Caco-2 (cell line): ENCODE measurements around the gene IQSEC3. TPM values are rescaled to one million over a fixed set of nuclear protein-coding genes. Genes with fewer than 3 reads are reported as not detected.
"Not testable (repeated sequence)": the region's sequence is repeated elsewhere in the genome, so short reads cannot be mapped to it uniquely, and the experiment has no call there.

Experiments
- BruUV-seq: library from RNA; stranded (reverse); fragments of 400-500 nt; replicated peaks from 2 replicates; lab custom pipeline; 2021; lab: Mats Ljungman, UMichigan
- CTCF ChIA-PET: fragments of 300-600 bp; sonication (Branson Sonifier 250); formaldehyde crosslinking; loops from one replicate; lab custom pipeline; 2022; ENCODE audit warnings: antibody characterized with exemption; lab: Charles Lee
- POLR2A ChIA-PET: fragments of 300-600 bp; sonication (Branson Sonifier 250); formaldehyde crosslinking; loops from one replicate; lab custom pipeline; 2022; ENCODE audit warnings: antibody characterized with exemption; lab: Charles Lee
- DNase-seq, 2 experiments: peaks; one replicate each; pipeline versions ENCODE4 v3.0.0 to v3.0.0-alpha.2; 2020 to 2022
- H3K27me3 ChIP-seq: replicated peaks from 2 replicates; pipeline ENCODE4 v1.6.0; 2011; ENCODE audit warnings: low read length; ENCODE audit not compliant: control insufficient read depth, insufficient read depth
- H3K36me3 ChIP-seq: 2 replicates; pipeline ENCODE4 v1.5.1; 2011; ENCODE audit warnings: low read length; ENCODE audit not compliant: control insufficient read depth, insufficient read depth
- H3K4me1 ChIP-seq: fragments of 250-450 bp; sonication (Bioruptor Pico); 2 replicates; pipeline ENCODE4 v1.5.1; 2020; ENCODE audit warnings: mild to moderate bottlenecking
- H3K4me3 ChIP-seq: 2 replicates; pipeline ENCODE4 v1.5.1; 2011; ENCODE audit warnings: low read depth, mild to moderate bottlenecking, control low read depth, low read length
- H3K9me3 ChIP-seq: fragments of 250-450 bp; sonication (Bioruptor Pico); 2 replicates; pipeline ENCODE4 v1.5.1; 2020; ENCODE audit warnings: mild to moderate bottlenecking, moderate library complexity
- H3K27ac Mint-ChIP-seq: one replicate; pipeline ENCODE4 v1.8.0; 2022; ENCODE audit warnings: mixed read lengths; ENCODE audit not compliant: unreplicated experiment
- H3K27me3 Mint-ChIP-seq: one replicate; pipeline ENCODE4 v1.8.0; 2022; ENCODE audit warnings: mixed read lengths; ENCODE audit not compliant: insufficient read depth, unreplicated experiment
- H3K36me3 Mint-ChIP-seq: one replicate; pipeline ENCODE4 v1.8.0; 2022; ENCODE audit warnings: mild to moderate bottlenecking, mixed read lengths; ENCODE audit not compliant: insufficient read depth, unreplicated experiment
- H3K4me1 Mint-ChIP-seq: one replicate; pipeline ENCODE4 v1.8.0; 2022; ENCODE audit warnings: low read depth, mixed read lengths; ENCODE audit not compliant: unreplicated experiment
- H3K4me3 Mint-ChIP-seq: one replicate; pipeline ENCODE4 v1.8.0; 2022; ENCODE audit warnings: mild to moderate bottlenecking, moderate library complexity, mixed read lengths; ENCODE audit not compliant: unreplicated experiment
- H3K9me3 Mint-ChIP-seq: one replicate; pipeline ENCODE4 v1.8.0; 2022; ENCODE audit warnings: mixed read lengths; ENCODE audit not compliant: unreplicated experiment
- intact Hi-C: fragments of 100-400 bp; cut with micrococcal nuclease; formaldehyde crosslinking; loops from one replicate; pipeline ENCODE4 v1.10.0; 2022; ENCODE audit not compliant: unreplicated experiment
- total RNA-seq: library from RNA; stranded (reverse); gene quantifications from 2 replicates; pipeline ENCODE4 v1.2.3, GENCODE V29; 2022
- TF ChIP-seq, protein P1 (sequence below), 2 experiments: fragments of 200-600 bp in 1 of 2; IDR thresholded peaks; 1 replicate in 1 of 2; 2 replicates in 1 of 2; pipeline versions ENCODE4 v1.5.1 to v1.8.0; 2011 to 2022; ENCODE audit warnings: antibody characterized with exemption in 1 of 2, control low read depth in 1 of 2, inconsistent platforms in 1 of 2, low read depth in 1 of 2, low read length in 1 of 2, mild to moderate bottlenecking in 1 of 2, moderate library complexity in 1 of 2; ENCODE audit not compliant: insufficient read depth in 1 of 2, severe bottlenecking in 1 of 2, unreplicated experiment in 1 of 2

The IQSEC3 gene
- total RNA-seq, 1 experiment from 2014 or later, result 0.59 TPM

DNA sequence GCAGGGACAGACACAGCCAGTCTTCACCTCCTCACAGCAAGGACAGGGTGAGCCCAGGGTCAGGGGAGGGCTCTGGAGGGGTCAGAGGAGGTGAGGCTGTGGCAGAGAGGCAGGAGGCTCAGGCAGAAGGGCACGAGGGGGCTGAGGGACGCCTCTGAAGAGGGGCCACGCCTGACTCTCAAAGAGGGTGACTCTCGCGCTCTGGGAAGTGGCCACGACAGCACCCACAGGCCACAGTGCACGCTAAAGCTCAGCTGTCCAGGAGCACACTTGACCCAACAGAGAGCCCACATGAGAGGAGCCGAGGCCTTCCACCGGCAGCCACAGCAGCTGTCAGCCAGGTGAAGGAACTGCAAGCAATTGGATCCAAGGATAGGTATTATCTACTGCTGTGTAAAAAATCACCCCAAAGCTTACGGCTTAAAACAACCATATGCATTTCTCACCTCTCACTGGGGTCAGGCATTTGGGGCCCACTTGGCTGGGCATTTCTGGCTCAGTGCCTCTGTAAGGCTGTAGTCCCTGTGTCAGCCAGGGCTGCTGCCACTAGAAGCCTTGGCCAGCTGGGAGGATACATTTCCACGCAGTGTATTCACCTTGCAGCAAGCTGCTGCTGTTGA lies 119.5 kb downstream of the IQSEC3 start:
- Histone ChIP-seq H3K4me3 (no peak overlapping the region), H3K4me1 (no peaks in the 10 kb centered on the region), H3K27me3 (no peaks in the 10 kb centered on the region), H3K9me3 (no peaks in the 10 kb centered on the region), H3K36me3 (no peaks in the 10 kb centered on the region)
- Mint-ChIP-seq H3K27me3 (no peaks in the 10 kb centered on the region), H3K4me3 (no peak overlapping the region), H3K4me1 (no peaks in the 10 kb centered on the region), H3K9me3 (no peaks in the 10 kb centered on the region), H3K27ac (no peak overlapping the region), H3K36me3 (no peaks in the 10 kb centered on the region)
- TF ChIP-seq, protein P1, sequence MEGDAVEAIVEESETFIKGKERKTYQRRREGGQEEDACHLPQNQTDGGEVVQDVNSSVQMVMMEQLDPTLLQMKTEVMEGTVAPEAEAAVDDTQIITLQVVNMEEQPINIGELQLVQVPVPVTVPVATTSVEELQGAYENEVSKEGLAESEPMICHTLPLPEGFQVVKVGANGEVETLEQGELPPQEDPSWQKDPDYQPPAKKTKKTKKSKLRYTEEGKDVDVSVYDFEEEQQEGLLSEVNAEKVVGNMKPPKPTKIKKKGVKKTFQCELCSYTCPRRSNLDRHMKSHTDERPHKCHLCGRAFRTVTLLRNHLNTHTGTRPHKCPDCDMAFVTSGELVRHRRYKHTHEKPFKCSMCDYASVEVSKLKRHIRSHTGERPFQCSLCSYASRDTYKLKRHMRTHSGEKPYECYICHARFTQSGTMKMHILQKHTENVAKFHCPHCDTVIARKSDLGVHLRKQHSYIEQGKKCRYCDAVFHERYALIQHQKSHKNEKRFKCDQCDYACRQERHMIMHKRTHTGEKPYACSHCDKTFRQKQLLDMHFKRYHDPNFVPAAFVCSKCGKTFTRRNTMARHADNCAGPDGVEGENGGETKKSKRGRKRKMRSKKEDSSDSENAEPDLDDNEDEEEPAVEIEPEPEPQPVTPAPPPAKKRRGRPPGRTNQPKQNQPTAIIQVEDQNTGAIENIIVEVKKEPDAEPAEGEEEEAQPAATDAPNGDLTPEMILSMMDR (IDR thresholded peaks at IDR 0.05; ENCODE audit: insufficient read depth in 1 of 2, low read depth in 1 of 2, low read length in 1 of 2, severe bottlenecking in 1 of 2, unreplicated experiment in 1 of 2), result no peak
- BruUV-seq, result no TSS peak
- ChIA-PET POLR2A (no interaction called here), CTCF (no interaction called here)
- DNase-seq, result no peak
- intact Hi-C loops, result no loop called here

DNA sequence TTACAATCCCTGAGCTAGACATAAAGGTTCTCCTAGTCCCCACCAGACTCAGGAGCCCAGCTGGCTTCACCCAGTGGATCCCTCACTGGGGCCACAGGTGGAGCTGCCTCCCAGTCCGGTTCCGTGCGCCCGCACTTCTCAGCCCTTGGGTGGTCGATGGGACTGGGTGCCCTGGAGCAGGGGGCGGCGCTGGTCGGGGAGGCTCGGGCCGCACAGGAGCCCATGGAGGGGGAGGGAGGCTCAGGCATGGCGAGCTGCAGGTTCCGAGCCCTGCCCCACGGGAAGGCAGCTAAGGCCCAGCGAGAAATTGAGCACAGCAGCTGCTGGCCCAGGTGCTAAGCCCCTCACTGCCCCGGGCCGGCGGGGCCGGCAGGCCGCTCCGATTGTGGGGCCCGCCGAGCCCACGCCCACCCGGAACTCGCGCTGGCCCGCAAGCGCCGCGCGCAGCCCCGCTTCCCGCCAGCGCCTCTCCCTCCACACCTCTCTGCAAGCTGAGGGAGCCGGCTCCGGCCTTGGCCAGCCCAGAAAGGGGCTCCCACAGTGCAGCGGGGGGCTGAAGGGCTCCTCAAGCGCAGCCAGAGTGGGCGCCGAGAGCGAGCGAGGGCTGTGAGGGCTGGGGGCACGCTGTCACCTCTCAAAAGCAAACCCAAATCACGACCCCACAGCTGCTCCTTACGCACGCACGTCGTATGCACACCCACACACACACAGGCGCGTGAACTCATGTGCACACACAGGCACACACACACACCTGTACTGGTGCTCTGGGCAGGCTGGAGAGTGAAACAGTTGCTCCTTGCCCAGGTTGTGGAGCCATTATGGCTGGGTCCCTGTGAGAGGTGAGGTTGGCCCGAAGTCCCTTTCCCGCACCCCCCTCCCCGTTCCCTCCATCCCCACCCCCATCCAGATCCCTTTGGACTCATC lies 121.7 kb downstream of the IQSEC3 start:
- H3K9me3 ChIP-seq, DNase-seq, H3K36me3 Mint-ChIP-seq, H3K27me3 Mint-ChIP-seq, H3K27me3 ChIP-seq, BruUV-seq, H3K9me3 Mint-ChIP-seq, POLR2A ChIA-PET, H3K4me3 ChIP-seq, H3K4me1 ChIP-seq, H3K4me1 Mint-ChIP-seq, intact Hi-C loops, H3K27ac Mint-ChIP-seq, H3K36me3 ChIP-seq: not testable (repeated sequence)
- CTCF ChIA-PET, result interaction anchor here (0.7 to 1.1 kb wide), 3 partner anchors 11 to 26 kb away, joined by 3 to 5 read pairs (median 3); no protein-coding TSS in a partner anchor
- peak overlapping the region; percentile 69 for H3K4me3 Mint-ChIP-seq

DNA sequence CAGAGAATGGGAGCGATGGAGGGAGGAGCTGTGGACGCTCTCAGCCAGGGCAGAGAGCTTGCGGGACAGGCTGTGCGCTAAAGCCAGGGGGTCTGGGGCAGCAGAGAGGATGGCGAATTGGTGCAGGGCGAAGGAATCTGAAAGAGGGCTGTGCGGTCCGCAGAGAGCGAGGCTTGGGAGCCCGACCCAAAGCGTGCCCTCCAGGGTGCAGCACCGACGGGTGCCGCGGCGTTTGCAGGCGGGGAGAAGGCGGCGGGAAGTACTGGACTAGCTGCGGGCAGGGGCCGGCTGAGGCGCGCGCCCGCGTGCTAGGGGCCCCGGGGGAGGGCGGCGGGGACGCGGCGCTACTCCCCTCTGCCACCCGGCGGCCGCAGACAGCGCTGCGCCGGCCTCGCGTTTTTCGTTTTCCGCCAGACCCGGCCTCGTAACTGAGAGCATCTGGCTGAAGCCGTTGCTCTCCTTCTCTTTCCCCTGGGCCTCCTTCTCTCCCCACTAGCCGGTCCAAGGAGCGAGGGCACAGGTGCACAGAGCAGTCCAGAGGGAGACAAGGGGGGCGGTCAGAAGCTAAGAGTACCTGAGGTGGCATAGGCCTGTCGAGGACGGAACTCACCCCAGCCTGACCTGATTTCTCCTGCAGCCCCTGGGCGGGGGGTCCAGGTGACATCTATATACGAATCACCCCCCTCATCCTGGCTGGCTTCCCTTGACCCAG lies 122.5 kb downstream of the IQSEC3 start:
- no peaks in the 10 kb centered on the region for H3K36me3 Mint-ChIP-seq
- Histone ChIP-seq H3K27me3 (no peaks in the 10 kb centered on the region), H3K4me3 (peak overlapping the region; percentile 26), H3K9me3 (no peaks in the 10 kb centered on the region), H3K36me3 (no peaks in the 10 kb centered on the region), H3K4me1 (no peaks in the 10 kb centered on the region)
- peak overlapping the region; percentile 69 for H3K4me3 Mint-ChIP-seq
- peak in 1 of 2 experiments; percentile 76 for DNase-seq
- BruUV-seq, result no TSS peak
- peaks cover 10% of the 10 kb centered on the region for H3K27me3 Mint-ChIP-seq
- intact Hi-C loops, result no loop called here
- TF ChIP-seq, protein P1 (IDR thresholded peaks at IDR 0.05; ENCODE audit: insufficient read depth in 1 of 2, low read depth in 1 of 2, low read length in 1 of 2, severe bottlenecking in 1 of 2, unreplicated experiment in 1 of 2), result peak; percentile 60 to 86
- no peaks in the 10 kb centered on the region for H3K9me3 Mint-ChIP-seq
- H3K4me1 Mint-ChIP-seq, result no peaks in the 10 kb centered on the region
- POLR2A ChIA-PET, result no interaction called here
- no peak overlapping the region for H3K27ac Mint-ChIP-seq
- CTCF ChIA-PET, result interaction anchor here (0.7 kb wide), 1 partner anchor 27 kb away, joined by 3 read pairs; no protein-coding TSS in a partner anchor
